Lower lobe of right lung (tissue), 2 donors: ENCODE data around the gene TSHZ3. TPM values are rescaled to one million over a fixed set of nuclear protein-coding genes. Genes with fewer than 3 reads are reported as not detected.

Experiments used
- ATAC-seq, 2 donors: fragments of 200-7000 bp; cut with Tn5 transposase; one replicate each; pipeline ENCODE4 v1.9.1; 2020 to 2022; ENCODE audit warnings: mild to moderate bottlenecking in 2 of 2, moderate library complexity in 2 of 2
- DNase-seq: peaks from one replicate; pipeline ENCODE4 v3.0.0-alpha.2; 2020
- H3K27ac ChIP-seq: fragments of 200-600 bp; one replicate; pipeline ENCODE4 v1.8.0; 2022
- H3K27me3 ChIP-seq: fragments of 200-600 bp; one replicate; pipeline ENCODE4 v1.8.0; 2022; ENCODE audit warnings: low read depth
- H3K36me3 ChIP-seq: fragments of 200-600 bp; one replicate; pipeline ENCODE4 v1.8.0; 2022; ENCODE audit warnings: mild to moderate bottlenecking
- H3K4me1 ChIP-seq: fragments of 200-600 bp; one replicate; pipeline ENCODE4 v1.8.0; 2022
- H3K4me3 ChIP-seq: fragments of 200-600 bp; one replicate; pipeline ENCODE4 v1.8.0; 2022; ENCODE audit warnings: mild to moderate bottlenecking
- H3K9me3 ChIP-seq: fragments of 200-600 bp; one replicate; pipeline ENCODE4 v1.8.0; 2022
- CTCF ChIP-seq: fragments of 200-600 bp; IDR thresholded peaks from one replicate; pipeline ENCODE4 v1.8.0; 2022; ENCODE audit warnings: antibody characterized with exemption, mild to moderate bottlenecking
- intact Hi-C: fragments of 100-400 bp; cut with DNase I; formaldehyde crosslinking; loops from one replicate; pipeline ENCODE4 v1.11.0; 2022
- total RNA-seq: library from RNA; stranded (reverse); fragmentation: NEBNext Ultra II Directional; extraction: Animal tissue kit (Norgen Biotek cat#: 25700); gene quantifications from one replicate; pipeline ENCODE4 v1.2.1, GENCODE V29; 2021
- donor health status: DM: no; HTN: yes; CAD: no; lungs with severe emphysema.

Gene TSHZ3
- total RNA-seq, 1 donor from 2014 or later = 5.7 TPM

GRCh38 chr19:31329819-31330218, 19.4 kb downstream of the TSHZ3 start:
- intact Hi-C loops = no loop called here
- H3K9me3 ChIP-seq = no peaks in the 10 kb centered on the region
- no peak for DNase-seq
- H3K4me3 ChIP-seq = no peak overlapping the region
- ATAC-seq = no peak
- peaks cover 5% of the 10 kb centered on the region for H3K4me1 ChIP-seq
- no peak overlapping the region for H3K27ac ChIP-seq
- TF ChIP-seq CTCF = no peak
- no peaks in the 10 kb centered on the region for H3K36me3 ChIP-seq
- H3K27me3 ChIP-seq = no peaks in the 10 kb centered on the region

- TF ChIP-seq CTCF = no peak
- H3K4me3 ChIP-seq = no peak overlapping the region
- ATAC-seq (no peak), DNase-seq (no peak)
- no peaks in the 10 kb centered on the region for H3K9me3 ChIP-seq
- intact Hi-C loops = no loop called here
- no peaks in the 10 kb centered on the region for H3K36me3 ChIP-seq
- H3K27ac ChIP-seq = no peak overlapping the region
- H3K4me1 ChIP-seq = peaks cover 5% of the 10 kb centered on the region
- no peaks in the 10 kb centered on the region for H3K27me3 ChIP-seq
Observed at GRCh38 chr19:31328238-31328637, 21.0 kb downstream of the TSHZ3 start.

- intact Hi-C loops = no loop called here
- H3K27ac ChIP-seq = no peak overlapping the region
- H3K4me3 ChIP-seq = no peak overlapping the region
- no peak for ATAC-seq
- no peaks in the 10 kb centered on the region for H3K27me3 ChIP-seq
- no peak for TF ChIP-seq CTCF
- H3K4me1 ChIP-seq = peaks cover 5% of the 10 kb centered on the region
- no peaks in the 10 kb centered on the region for H3K9me3 ChIP-seq
- no peak for DNase-seq
- H3K36me3 ChIP-seq = no peaks in the 10 kb centered on the region
Observed at GRCh38 chr19:31326329-31327028, 22.8 kb downstream of the TSHZ3 start.

- H3K36me3 ChIP-seq = no peaks in the 10 kb centered on the region
- no peak for TF ChIP-seq CTCF
- no peak overlapping the region for H3K27ac ChIP-seq
- peaks cover 5% of the 10 kb centered on the region for H3K4me1 ChIP-seq
- H3K27me3 ChIP-seq = no peaks in the 10 kb centered on the region
- H3K9me3 ChIP-seq = no peaks in the 10 kb centered on the region
- intact Hi-C loops = no loop called here
- H3K4me3 ChIP-seq = no peak overlapping the region
- DNase-seq (no peak), ATAC-seq (no peak)
Observed at GRCh38 chr19:31325342-31325741, 23.9 kb downstream of the TSHZ3 start.

- no peak for TF ChIP-seq CTCF
- ATAC-seq (no peak), DNase-seq (no peak)
- peaks cover 24% of the 10 kb centered on the region for H3K4me1 ChIP-seq
- H3K36me3 ChIP-seq = no peaks in the 10 kb centered on the region
- no peak overlapping the region for H3K4me3 ChIP-seq
- H3K27me3 ChIP-seq = peaks cover 12% of the 10 kb centered on the region
- intact Hi-C loops = no loop called here
- H3K27ac ChIP-seq = no peak overlapping the region
- H3K9me3 ChIP-seq = no peaks in the 10 kb centered on the region
Observed at GRCh38 chr19:31319465-31319864, 29.8 kb downstream of the TSHZ3 start.
